Left renal cortex interstitium (tissue), 4 donors: ENCODE results near the gene NOTO. TPM values are rescaled to one million over a fixed set of nuclear protein-coding genes. Genes with fewer than 3 reads are reported as not detected.
"Not testable (repeated sequence)": the region's sequence is repeated elsewhere in the genome, so short reads cannot be mapped to it uniquely, and the experiment has no call there.

Experiments
- DNase-seq, 4 donors: peaks; one replicate each; pipeline ENCODE4 v3.0.0-alpha.2; 2013; ENCODE audit warnings: low read depth in 4 of 4, low spot score in 2 of 4, missing footprints in 1 of 4
- polyA plus RNA-seq, 4 donors: library from polyadenylated mRNA; unstranded; fragments of 120-200 nt; gene quantifications; one replicate each; pipeline ENCODE4 v1.2.1, GENCODE V29; 2013; ENCODE audit not compliant: insufficient read length in 4 of 4

Gene NOTO
- polyA plus RNA-seq, 4 donors, result 0.06 to 0.17 TPM; not detected in 2

DNA sequence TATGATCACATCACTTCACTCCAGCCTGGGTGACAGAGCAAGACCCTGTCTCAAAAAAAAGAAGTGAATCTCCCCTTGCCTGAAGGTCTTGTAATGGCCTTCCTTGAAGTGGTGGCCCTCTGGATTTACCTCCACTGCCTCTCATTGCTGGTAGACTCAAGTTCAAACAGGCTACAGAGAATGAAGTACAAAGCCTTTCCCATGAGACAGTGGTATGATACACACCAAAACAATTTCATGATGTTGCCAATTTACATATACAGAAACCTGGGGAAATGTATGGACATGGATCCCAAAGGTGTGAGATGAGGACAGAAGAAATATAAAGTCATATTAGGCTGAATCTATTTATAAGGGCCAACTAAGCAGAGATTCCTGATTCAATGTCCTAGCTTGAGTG is 4.8 kb upstream of the NOTO start:
- DNase-seq, result no peak

DNA sequence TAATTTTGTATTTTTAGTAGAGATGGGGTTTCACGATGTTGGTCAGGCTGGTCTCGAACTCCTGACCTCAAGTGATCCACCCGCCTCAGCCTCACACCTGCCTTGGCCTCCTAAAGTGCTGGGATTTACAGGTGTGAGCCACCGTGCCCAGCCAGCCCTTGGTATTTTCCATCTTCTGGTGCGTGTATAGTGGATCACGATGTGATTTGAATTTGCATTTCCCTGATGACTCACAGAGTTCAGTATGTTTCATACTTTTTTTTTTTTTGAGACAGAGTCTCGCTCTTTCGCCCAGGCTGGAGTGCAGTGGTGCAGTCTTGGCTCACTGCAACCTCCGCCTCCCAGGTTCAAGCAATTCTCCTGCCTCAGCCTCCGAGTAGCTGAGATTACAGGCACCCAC is 2.1 kb upstream of the NOTO start:
- not testable (repeated sequence) for DNase-seq

DNA sequence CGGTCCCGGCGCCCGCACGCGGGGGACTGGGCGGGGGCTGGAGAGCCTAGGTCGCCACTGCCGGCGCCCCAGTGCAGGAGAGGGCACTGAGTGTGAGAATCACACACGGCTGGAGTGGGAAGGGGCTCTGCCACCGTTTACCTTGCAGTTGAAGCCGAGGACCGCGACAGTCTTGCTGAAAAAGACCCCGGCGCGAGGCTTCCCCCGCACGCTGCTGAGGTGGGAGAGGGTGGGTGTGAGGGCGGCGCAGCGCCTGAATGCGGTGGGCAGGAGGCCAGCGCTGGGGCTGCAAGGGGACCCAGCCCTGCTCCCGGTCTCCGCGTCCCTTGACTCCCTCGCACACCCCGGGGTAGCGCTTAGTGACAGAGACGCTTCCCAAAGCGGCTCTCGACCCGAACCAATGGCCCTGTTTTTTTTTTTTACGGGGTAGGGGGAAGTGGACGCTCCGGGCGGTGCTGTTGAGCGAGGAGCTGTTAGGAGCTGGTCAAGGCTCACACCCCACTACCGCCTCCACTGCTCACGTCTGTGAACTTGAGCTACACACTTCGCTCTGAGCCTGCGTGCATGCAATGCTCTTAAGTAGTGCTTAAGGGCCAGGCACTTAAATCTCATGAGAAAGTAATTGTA is 794 bp downstream of the NOTO start:
- DNase-seq, result no peak

DNA sequence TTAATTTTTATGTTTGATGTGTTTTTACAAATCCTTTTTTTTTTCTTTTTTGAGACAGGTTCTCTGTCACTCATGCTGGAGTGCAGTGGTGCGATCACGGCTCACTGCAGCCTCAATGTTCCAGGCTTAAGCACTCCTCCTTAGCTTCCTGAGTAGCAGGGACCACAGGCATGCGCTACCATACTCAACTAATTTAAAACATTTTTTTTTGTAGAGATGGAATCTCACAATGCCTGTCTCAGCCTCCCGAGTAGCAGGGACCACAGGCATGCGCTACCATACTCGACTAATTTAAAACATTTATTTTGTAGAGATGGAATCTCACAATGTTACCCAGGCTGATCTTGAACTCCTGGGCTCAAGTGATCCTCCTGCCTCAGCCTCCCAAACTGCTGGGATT is 3.2 kb downstream of the NOTO start:
- DNase-seq, result no peak

DNA sequence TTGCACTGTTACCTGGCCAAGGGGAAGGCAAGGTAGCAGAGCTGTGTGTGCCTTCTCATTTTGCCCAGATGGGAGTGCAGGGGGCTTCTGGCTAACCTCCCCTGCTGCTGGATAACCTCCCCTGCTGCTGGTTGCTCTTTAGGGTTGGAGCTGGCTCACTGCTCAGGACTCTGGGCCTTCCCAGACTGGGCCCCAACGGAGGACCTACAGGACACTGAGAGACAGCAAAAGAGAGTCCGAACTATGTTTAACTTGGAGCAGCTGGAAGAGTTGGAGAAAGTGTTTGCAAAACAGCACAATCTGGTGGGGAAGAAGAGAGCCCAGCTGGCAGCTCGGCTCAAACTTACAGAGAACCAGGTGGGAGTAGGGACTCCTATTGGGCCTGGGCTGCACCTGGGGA is 5.9 kb downstream of the NOTO start:
- no peak for DNase-seq

DNA sequence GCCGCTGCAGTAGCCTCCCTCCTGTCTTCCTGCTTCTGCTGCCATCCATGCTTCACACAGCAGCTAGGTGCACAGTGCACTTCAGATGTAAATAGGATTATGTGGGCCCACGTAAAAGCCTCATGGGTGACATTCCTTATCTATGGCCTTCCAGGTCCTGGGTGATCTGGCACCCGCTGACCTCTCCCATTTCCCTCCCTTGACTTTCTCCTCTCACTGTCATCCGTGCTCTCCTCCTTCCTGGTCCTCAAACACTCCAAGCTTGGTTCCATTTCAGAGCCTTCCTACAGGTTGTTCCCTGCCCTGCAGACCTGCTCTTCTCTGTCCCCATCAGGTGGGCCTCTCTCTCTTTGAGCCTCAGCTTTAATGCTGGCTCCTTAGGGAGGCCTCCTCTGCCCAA is 7.6 kb downstream of the NOTO start:
- no peak for DNase-seq

DNA sequence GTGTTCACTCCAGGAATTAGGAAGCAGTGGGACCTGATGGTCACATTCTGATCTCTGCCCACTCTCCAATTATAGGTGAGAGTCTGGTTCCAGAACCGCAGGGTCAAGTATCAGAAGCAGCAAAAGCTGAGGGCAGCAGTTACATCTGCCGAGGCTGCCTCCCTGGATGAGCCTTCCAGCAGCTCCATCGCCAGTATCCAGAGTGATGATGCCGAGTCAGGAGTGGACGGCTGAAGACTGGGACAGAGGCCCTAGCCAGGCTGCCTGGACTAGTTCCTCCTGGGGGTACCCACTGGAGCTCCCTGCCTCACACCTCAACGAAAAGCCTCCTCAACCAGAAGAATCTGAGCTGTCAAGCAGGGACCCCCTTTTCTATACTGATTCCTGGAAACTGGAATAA is 8.3 kb downstream of the NOTO start:
- no peak for DNase-seq

DNA sequence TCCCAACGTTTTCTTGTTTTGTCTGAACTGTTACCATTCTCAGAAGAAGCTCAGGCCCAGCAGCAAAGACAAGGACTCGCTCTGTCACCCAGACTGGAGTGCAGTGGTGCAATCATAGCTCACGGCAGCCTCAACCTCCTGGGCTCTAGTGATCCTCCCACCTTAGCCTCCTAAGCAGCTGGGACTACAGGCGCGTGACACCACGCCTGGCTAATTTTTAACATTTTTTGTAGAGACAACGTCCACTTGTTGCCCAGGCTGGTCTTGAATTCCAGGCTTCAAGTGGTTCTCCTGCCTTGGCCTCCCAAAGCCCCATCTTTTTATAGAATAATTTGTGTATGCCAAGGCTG is 9.7 kb downstream of the NOTO start:
- no peak for DNase-seq

DNA sequence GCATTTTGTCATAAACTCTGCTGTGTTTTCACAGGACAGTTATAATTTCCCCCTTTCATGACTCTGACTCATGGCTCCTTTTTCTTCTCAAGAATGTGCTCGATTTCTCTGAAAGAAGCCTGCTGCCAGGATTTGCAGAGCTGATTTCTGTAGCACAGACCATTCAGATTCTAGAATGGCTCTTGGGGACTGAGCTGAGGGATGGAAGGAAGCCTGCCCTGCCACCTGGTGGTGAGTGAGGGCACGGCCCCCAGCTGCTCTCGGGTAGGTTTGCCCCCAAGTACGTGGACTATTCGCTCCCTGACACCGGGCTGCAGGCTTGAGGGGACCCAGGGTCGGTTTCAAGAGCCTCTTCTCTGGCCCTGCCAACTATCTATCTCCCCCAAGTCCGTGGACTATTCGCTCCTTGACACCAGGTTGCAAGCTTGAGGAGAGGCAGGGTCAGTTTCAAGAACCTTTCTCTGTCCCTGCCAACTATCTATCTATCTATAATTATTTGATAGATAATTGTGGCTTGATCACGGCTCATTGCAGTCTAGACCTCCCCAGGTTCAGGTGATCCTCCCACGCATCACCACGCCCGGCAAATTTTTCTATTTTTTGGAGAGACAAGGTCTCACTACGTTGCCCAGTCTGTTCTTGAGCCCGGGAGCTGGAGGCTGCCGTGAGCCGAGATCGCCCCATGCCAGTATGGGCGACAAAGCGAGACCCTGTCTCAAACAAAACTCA is 10.2 kb downstream of the NOTO start:
- DNase-seq, result peak in 1 of 4 donors; percentile 48

DNA sequence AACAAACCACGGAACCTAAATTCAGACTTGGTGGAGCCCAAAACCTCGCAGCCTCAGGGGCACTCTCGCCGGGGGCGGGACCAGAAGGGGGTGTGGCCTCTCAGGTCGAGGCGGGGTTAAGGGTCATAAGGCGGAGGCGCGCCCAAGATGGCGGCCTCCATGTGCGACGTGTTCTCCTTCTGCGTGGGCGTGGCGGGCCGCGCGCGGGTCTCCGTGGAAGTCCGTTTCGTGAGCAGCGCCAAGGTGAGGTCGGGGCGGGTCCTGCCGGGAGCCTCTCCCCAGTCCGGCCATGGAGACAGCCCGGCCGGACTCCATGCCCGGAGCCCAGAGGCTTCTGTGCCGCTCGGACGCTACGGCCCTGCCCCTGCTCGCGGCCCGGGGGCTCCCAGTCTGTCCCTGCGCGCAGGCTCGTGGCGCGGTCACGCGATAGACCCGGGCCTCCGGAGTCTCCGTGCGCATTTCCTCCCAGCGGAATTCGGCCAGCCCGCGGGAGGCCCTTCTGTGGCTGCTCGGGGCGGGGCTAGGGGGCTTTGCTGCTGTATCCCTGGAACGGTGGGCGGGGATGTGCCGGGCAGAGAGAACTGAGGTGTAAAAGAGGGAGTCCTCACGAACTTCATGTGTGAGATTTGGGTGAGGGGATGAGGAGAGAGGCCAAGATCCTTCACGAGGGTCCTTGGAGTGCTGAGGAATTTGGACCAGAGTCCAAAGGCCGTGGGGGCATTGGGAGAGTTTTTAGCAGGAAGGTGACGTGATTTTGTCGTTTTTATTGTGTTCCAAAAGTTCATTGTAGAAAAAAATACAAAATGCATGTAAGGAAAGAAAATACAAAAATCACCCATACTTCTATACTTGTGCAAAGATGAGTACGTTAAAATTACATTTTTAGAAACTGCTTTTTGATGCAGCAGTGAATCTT is 12.0 kb downstream of the NOTO start, which contains the start of gene SMYD5:
Gene SMYD5, plus strand, starts transcription at position 126 of the 916 bp plus-strand sequence. Its CDS starts 22 bp downstream, at position 148.
- peak; percentile 48 to 78 (median 75) for DNase-seq

DNA sequence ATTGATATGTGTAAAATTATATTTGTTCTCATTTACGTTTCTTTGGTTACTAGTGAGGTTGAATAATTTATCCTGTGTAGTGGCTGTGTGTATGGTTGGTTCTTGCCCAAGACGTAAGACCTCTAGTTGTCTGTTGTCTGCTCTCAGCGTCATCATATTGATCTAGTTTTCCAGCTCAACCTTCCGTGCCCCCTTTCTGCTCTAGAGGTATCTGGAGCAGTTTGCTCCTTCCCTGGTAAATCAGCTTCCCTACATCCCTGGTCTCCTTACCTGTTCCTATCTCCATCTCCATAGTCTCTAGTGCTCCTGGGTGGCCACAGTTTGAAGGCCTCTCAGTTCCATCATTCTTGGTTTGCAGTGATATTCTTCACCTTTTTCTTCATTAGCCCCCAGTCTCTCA is 12.9 kb downstream of the NOTO start:
- DNase-seq, result no peak

DNA sequence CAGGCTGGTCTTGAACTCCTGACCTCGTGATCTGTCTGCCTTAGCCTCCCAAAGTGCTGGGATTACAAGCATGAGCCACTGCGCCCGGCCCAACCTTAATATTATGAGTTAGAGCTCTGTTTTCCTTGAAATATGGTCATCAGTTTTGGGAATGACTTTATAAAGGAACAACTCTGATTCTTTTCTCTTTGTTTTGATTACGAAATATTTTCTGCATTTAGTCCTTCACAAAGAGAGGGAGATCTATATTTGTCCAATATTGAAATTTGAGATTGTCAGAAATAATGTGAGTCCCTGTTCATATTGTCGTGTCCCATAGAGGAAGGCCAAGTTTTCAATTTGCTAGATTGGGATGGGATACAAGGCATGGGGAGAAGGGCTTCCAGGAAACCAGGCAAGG is 14.8 kb downstream of the NOTO start:
- no peak for DNase-seq

DNA sequence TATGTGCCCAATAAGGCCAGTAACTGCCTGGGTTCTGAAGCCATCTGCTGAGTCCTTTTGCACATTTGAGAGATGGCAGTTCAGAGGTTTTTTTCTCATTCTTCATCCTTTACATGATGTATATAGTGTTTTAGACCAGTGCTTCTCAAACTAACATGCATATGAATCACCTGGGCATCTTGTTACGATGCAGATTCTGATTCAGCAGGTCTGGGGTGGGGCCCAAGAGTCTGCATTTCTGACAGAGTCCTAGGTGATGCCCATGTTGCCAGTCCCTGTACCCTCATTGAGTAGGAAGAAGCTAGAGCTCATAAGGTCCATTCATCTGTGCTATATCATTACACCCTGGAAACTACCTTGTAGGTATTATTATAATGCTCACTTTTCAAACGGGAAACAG is 15.5 kb downstream of the NOTO start:
- DNase-seq, result no peak

DNA sequence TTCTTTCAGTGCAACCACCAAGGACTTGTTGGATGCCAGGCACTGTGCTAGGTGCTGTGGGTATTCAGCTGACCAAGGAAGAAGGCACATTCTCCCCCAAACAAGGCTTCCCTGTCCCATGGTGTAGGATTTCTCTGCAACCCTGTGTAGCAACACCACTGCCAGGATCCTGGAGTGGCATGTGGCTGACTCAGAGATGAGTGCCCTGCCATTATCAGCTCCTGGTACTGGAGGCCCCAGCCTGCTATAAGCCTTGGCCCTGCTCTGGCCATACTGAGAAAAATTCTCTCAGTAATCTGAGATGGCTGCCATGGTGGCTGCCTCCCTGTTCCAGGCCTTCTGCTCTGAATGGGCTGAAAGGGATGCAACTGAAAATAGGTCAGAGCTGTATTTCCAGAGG is 15.9 kb downstream of the NOTO start:
- DNase-seq, result no peak

DNA sequence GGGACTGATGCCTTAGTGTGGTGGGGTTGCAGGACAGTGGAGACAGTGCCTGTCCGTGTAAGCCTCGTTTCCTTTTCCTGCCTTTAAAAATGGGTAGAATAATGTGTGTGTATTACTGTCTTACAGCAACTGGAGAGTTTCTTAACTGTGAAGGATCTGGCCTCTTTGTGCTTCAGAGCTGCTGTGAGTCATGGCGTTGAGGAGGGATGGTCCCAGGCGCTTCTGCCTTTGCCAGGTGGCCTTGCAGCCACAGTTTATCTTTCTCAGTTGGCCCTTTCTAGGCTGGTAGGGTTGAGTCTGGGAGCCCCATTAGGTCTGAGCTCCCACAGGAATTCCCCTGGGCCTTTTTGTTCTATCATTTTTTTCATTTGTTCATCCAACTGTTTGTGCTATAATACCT is 21.4 kb downstream of the NOTO start:
- no peak for DNase-seq

DNA sequence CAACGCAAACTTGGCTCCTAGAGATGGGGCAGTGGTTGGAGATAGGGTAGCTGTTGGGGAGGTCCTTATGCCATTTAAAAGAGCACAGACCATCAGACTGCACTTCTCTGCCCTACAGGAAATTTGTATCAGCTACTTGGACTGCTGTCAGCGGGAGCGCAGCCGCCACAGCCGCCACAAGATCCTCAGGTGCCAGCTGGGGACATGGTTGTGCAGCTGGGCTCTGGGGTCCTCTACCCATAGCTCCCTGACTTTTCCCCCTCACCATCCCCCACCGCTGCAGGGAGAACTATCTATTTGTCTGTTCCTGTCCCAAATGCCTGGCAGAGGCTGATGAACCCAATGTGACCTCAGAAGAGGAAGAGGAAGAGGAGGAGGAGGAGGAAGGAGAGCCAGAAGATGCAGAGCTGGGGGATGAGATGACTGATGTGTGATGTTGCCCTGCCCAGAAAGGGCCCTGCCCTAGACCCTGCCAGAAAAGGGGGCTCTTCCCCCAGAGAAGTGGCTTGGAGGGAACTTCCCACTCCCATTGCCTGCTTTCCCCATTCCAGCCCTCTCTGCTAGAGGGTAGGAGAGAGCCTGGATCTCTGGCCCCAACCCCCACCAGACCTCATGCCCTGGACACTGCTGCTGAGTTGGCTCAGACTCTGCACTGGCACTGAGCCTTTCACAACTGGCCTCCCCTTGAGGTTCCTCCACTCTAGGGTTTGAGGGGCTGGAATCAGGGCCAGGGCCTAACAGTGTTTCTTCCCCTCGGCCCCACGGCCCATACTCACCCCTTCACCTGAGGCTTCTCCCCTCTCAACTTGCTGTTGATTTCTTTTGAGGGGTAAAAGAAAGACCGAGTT is 23.4 kb downstream of the NOTO start:
- DNase-seq, result no peak

DNA sequence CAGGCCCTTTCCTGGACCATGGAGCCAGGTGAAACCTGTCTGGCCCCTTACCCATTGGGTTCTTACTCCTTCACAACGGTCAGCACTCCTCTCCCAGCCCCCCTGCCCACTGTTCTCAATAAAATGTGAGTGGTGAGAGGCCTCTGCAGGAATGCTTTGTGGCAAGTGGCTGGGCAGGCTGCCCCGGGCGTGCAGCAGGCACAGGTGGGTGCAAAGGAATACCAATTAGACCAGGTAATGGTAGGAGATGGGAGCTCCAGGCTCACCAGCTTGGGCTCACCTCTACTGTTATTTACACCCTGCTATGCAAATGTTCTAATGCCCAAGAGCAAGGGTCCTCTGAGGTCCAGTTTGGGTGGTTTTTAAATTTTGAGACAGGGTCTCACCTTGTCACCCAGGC is 24.7 kb downstream of the NOTO start:
- no peak for DNase-seq

DNA sequence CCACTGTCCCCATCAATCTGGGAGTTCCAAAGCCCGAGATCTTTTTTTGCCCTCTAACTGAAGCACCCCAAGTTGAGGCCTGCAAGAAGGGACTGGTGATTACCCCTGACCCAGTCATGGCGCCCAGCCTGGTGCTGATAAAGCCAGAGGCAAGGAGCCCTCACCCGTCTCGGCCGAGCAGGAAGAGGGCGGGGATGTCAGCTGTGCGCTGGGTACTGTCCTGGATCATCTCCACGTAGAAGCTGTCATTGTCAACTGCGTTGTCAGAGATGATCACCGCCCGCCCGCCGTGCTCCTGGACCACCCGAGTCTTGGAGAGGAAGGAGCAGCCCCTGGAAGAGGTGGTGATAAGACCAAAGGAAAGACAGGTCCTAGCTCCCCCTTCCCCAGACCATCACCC is 26.3 kb downstream of the NOTO start:
- DNase-seq, result no peak

DNA sequence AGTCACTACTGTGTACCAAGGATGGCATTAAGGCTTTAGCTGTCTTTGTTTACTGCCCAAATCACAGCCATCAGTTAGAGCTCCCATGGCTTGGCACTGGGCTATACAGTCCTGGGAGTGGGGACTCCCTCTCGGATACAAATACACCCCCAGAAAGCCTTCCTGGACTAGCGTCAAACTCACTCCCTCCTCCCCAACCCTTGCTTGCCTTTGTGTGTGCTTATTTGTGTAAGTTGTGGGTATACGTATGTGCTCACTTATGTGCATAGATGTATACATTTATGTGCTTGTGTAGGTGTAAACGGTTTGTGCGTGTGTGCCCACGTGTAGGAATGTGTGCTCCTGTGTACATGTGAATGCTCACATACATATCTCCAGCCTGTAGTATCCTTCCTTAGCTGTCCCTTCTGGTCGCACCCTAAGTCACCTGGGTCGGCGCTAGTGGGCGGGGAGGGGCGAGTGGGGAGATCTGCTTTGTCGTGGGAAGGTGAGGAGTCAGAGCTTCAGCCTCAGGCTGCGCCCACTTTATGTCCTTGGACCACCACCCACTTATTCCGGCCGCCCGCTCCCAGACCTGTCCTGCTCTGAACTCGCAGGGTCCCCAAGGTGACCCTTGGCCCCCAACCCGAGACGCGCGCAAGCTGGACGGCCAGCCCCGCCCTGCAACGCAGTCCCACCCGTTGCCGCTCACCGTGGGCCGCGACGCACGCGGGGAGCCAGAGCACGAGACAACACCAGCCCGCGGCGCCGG is 30.2 kb downstream of the NOTO start:
- DNase-seq, result no peak
